Stimulated activated CD8-positive, alpha-beta memory T cell treated with anti-CD3 and anti-CD28 coated beads, Interleukin-2, amount 100 ng/mL, for 48 hours (primary cell): ENCODE measurements around the gene LPP.

Source experiments
- DNase-seq, 2 donors: peaks; one replicate each; pipeline ENCODE4 v3.0.0-alpha.2; 2020; ENCODE audit warnings: low read depth in 2 of 2

Gene LPP

GRCh38 chr3:188544012-188544411 is 390.1 kb downstream of the LPP start:
- DNase-seq = no peak

DNA sequence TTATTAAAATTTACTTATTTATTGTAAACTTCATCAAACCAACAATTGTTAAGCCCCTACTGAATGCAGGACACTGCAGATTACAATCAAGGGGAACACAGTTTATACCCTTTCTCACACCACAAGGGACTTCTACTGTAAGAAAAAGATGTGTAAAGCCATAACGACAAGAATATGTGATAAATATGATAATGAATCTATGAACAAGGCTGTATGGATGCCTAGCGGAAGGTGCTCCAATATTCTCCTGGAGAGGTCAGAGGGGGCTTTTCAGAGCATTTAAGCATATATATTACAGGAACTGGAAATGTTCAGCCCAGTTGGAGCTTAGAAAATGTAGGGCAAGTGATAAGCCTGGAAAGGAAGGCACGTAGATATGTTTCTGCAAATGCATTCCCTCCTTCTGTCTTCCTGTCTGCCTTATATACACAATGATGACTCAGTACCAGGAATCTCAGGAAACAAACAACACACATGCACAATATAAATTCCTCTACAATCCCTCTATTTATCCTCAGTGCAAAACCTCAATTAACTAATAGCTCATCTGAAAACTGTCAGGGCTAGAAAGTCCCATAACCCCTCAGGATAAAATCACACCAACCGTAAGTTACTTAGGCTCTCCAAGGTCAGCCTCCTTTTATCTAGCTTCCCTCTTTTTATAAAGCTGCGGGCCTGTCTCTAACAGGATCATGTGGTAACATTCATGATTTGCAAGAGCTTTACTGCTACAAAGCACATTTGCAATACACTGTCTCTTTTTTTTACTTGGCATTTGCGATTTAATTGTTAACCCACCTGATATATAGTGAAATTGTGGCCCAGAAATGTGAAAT is 393.1 kb downstream of the LPP start:
- DNase-seq = no peak

GRCh38 chr3:188553569-188553968 is 399.6 kb downstream of the LPP start:
- DNase-seq = no peak

DNA sequence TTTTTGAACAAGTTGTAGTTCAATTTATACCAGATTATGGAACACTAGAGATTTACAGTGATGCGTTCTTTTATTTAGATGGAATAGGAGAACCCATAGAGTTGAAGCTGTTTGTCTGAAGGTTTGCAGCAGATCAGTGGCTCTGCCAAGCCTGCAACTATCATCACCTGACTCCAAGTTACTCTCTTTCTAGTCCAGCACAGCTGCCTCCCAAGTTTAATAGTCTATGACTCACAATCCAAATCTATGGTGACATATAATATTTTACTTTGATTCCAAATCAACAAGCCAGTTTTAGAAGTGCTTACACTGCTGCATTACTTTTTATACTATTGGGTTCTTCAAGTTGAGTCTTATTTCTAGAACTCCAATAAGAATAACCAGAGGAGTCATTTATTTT is 400.4 kb downstream of the LPP start:
- DNase-seq = no peak

- DNase-seq = no peak
These were observed 403.3 kb downstream of the LPP start for GRCh38 chr3:188557235-188557634.

DNA sequence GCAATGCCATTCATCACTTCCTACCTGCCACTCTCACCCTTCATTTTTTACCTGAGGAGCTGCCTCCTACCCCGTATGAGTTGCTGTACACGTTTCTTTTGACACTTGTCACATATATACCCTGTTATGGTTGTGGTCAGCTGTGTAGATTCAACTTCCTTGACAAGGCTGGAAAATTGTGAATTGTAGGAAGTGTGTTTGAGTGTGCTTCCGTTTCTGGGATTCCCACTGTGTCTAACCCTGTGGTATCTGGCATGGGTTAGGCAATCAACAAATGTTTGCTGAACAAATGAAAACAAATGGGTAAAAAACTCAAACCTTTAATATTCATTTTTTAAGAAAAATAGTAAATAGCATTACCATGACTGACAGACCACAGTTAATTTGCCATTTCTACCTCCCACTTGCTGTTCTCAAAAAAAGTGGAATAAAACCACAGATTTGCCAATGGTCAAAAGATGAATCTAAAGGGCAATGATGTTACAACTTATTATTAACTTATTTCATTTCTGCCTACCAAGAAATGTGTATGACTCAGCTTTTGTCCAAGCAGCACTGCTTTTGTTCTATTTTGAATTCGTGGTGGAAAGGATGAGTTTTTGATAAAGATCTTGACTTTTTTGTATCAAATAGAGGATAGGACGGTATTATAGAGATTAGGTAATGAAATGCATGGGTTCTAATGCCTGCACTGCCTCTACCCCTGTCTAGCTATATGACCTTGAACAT is 404.6 kb downstream of the LPP start:
- no peak for DNase-seq

GRCh38 chr3:188559072-188559429 is 405.1 kb downstream of the LPP start:
- no peak for DNase-seq

- DNase-seq = no peak
These were observed 405.9 kb downstream of the LPP start for GRCh38 chr3:188559856-188560255.

DNA sequence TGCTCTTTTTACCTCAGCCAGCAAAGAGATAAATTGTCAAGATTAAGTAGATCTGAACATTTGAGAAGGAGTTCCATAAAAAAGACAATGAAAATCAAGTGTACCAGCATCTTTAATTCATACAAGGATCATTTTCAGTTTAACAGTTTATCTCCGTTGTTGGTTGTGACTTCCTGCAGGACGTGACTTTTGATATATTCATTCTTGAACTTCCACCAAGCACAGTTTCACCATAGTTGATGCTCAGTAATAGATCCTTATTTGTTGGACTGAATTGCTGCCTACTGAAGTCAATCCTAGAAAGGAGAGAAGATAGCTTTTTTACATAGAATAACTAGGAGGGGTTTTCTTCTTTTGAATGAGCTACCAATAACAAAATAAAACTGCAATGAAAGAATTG is 408.2 kb downstream of the LPP start:
- no peak for DNase-seq

DNA sequence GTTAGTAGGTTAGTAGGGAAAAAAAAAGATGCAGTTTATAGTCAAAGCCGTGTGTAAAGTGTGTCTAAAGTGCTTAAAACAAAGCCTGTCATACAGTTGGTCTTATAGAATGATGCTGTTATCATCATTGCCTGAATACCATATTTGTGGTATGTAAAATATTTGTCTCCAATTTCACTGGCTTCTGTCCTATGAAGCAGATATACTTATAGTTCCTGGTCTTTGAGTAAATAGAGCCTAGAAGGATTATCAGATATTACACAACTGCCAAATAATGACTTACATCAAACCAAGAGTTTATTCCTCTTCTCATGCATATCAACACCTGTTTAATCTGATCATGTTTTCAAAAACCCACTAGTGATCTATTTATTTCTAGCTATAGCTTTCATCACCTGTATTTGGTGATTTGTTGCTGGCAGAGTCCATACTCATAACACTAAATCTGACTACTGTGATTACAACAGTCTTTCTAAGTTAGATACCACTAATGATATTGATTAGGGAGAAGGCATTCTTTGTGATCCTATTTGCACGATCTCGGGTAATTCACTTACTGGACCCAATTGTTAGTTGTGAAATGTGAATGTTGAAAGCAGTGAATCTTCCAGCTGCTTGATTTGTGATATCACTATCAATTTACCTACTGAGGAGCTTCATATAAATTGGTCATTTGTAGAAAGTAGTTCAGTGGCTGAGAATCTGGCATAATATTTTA is 413.7 kb downstream of the LPP start:
- DNase-seq = no peak

DNA sequence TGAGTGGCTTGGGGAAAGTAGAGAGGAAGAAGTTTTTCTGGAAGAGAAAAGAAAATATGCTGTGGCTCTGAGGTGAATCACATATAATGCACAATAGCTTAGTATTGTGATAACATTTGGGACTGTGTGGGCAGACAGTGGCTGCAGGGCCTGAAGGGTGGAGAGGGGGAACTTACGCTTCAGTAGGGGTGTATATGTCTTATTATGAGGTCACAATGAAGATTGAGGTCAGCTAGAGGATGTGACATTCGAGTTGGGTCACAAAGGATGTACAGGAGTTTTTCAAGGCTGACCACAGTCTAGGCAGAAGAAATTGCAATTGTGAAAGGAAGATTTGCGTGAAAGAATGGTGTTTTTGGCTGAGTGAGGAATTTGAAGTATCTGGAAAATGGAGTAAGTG is 414.8 kb downstream of the LPP start:
- DNase-seq = no peak

DNA sequence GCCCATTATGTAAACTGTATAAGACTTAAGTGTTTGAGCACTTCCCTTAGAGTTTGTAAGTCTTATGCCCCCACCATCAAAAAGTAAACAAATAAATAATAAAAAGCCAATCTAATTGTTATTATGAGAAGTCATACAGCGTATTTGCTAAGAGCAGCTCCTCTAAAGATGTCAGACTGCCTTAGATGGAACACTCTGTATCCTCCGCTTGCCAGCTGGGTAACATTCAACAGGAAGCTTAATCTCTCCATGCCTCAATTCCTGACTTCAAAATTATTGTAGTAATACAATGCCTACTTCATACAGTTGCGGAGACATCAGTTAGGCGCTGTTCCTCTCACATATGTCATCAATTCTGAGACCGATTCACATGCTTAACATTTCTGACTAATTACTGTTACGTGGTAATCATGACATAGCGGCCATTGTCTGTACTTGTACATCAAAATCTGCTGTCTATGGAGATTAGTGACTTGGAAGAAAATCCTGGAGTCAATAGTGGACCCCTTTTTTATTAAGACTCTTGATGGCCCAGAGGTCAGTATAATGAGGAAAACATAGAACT is 417.7 kb downstream of the LPP start:
- no peak for DNase-seq

DNA sequence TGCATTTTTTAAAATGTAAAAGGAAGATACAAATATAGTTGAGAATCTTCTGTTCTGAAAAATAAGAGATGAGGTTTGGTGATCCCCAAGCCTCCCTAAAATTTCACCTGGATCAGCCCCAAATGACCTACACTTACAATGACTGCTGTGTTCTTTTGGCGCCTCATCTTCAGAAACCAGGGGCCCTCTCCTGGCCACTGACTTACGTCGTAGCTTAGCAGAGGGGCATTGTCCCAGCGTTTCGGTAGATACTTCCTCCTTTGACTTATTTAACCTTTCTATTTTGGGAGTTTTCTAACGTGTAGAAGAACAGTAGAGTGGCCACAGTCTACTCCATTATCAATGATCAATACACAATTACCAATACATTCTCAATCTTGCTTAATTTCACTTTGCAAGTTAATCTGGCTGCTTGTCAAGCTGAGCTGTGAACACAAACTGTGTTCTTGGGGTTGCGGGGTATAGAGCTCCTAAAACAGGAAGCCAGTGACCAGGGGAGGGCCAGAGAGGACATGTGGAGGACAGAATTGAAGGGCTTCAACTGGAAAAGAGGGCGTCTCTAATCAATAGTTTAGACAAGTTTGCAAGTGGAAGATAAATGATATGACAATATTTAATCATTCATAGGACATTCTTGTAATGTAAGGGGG is 419.5 kb downstream of the LPP start:
- DNase-seq = no peak

- no peak for DNase-seq
These were observed 420.0 kb downstream of the LPP start for GRCh38 chr3:188573956-188574355.

DNA sequence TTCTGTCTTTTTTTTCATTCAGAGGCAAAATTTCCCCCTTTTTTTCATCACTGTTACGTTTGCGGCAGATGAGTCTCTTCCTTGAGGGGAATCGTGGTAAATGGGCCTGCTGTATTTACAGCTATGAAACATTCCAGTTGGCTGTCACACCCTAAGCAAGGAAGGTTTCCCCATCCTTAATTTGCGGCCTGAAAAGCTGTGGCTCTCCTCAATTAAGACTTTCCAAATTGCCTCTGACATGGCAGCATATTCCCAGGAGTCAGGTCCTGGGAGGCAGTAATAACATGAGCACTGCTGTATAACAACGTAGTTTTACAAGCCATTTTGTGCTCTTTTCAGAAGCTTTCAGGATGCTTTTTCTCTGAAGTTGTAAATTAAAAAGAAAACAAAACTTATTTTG is 420.9 kb downstream of the LPP start:
- DNase-seq = no peak

- DNase-seq = no peak
These were observed 421.5 kb downstream of the LPP start for GRCh38 chr3:188575501-188575900.

DNA sequence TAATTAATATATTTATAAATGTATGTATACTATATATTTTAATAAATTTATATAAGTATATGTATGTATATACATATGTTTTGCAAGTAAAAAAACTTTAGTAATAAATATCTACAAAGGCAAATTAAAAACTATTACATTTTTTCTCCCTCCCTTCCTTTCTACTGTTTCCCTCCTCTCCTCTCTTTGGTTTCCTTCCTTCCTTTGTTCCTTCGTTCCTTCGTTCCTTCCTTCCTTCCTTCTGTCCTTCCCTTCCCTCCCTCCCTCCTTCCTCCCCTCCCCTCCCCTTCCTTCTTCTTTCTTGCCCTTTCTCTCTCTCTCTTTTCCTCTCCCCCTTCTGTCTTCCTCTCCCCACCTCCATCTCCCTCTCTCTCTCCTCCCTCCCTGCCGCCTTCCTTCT is 423.6 kb downstream of the LPP start:
- DNase-seq = no peak

GRCh38 chr3:188578576-188579363 is 424.8 kb downstream of the LPP start:
- peak in 1 of 2 donors; percentile 15 for DNase-seq

DNA sequence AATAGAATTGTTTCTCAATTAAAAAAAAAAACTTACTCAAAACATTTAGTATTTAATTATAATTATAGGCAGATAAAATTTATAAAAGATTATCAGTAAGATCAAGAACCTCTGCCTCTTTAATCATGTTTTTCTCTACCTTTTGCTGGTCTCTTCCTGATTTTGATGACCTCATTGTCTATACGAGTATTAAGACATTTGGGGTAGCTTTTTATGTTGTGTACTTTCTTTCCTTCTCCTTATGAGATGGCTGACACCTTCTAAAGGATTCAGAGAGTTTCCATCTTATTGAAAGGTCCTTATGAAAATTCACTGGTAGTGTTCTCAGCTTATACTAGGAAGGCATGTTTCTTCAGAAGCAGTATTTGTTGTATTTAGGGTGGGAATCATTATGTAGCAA is 426.3 kb downstream of the LPP start:
- no peak for DNase-seq

- DNase-seq = no peak
These were observed 426.7 kb downstream of the LPP start for GRCh38 chr3:188580659-188581058.

- no peak for DNase-seq
These were observed 427.4 kb downstream of the LPP start for GRCh38 chr3:188581365-188581764.
